Muscle of leg (tissue), 11 donors: Measurements from ENCODE around the gene DUS1L. TPM values are rescaled to one million over a fixed set of nuclear protein-coding genes. Genes with fewer than 3 reads are reported as not detected.

ENCODE experiments used
- DNase-seq: peaks from one replicate; pipeline ENCODE4 v3.0.0; 2013
- H3K27ac ChIP-seq: one replicate; pipeline ENCODE4 v1.5.1; 2013; ENCODE audit warnings: mild to moderate bottlenecking, low read length, control low read depth
- H3K27me3 ChIP-seq: one replicate; pipeline ENCODE4 v1.6.1; 2013; ENCODE audit warnings: low read length; ENCODE audit not compliant: control insufficient read depth, insufficient read depth
- H3K36me3 ChIP-seq: one replicate; pipeline ENCODE4 v1.6.1; 2013; ENCODE audit warnings: low read length; ENCODE audit not compliant: control insufficient read depth, insufficient read depth
- H3K4me1 ChIP-seq: one replicate; pipeline ENCODE4 v1.6.1; 2013; ENCODE audit warnings: low read length; ENCODE audit not compliant: control insufficient read depth, insufficient read depth
- H3K4me3 ChIP-seq: one replicate; pipeline ENCODE4 v1.5.1; 2013; ENCODE audit warnings: low read length, control low read depth
- H3K9me3 ChIP-seq: replicated peaks from 2 replicates; pipeline ENCODE4 v1.6.1; 2013; ENCODE audit warnings: low read depth, low read length; ENCODE audit not compliant: control insufficient read depth
- WGBS: methylation state at CpG from one replicate; pipeline ENCODE4 v1.1.5; 2013; ENCODE audit warnings: missing lambda C conversion rate; ENCODE audit not compliant: insufficient coverage; 5-methylcytosine and 5-hydroxymethylcytosine counted together
- polyA plus RNA-seq, 8 donors: library from polyadenylated mRNA; unstranded; fragments of 120-200 nt; gene quantifications; one replicate each; pipeline versions ENCODE4 v1.2.1 to v1.2.3, GENCODE V29; 2013; ENCODE audit warnings: inconsistent platforms in 1 of 8, low replicate concordance in 1 of 8; ENCODE audit not compliant: insufficient read length in 8 of 8, insufficient read depth in 1 of 8
- total RNA-seq: library from RNA; stranded (reverse); fragments of 120-200 nt; gene quantifications from one replicate; pipeline ENCODE4 v1.2.4, GENCODE V29; 2013

DUS1L gene
- total and polyA plus RNA-seq, 9 donors = 43.6 to 73.5 (median 59.1) TPM

GRCh38 chr17:82011617-82012187 is 53.9 kb downstream of the DUS1L start:
- H3K9me3 ChIP-seq = no peaks in the 10 kb centered on the region
- H3K36me3 ChIP-seq = peaks cover 9% of the 10 kb centered on the region
- 82% methylated on average over 14 of the region's 19 CpGs for WGBS
- H3K27me3 ChIP-seq = no peaks in the 10 kb centered on the region
- H3K4me1 ChIP-seq = peaks cover 22% of the 10 kb centered on the region
- H3K4me3 ChIP-seq = no peak overlapping the region
- H3K27ac ChIP-seq = no peak overlapping the region
- no peak for DNase-seq

- 90% methylated on average over 33 of the region's 39 CpGs for WGBS
- DNase-seq = no peak
- H3K36me3 ChIP-seq = peaks cover 9% of the 10 kb centered on the region
- H3K9me3 ChIP-seq = no peaks in the 10 kb centered on the region
- H3K27me3 ChIP-seq = no peaks in the 10 kb centered on the region
- no peak overlapping the region for H3K4me3 ChIP-seq
- peaks cover 31% of the 10 kb centered on the region for H3K4me1 ChIP-seq
- H3K27ac ChIP-seq = no peak overlapping the region
Observed at GRCh38 chr17:82010575-82011525, 54.8 kb downstream of the DUS1L start.

GRCh38 chr17:82009413-82009812 is 56.2 kb downstream of the DUS1L start:
- Histone ChIP-seq H3K27ac (no peak overlapping the region), H3K9me3 (no peaks in the 10 kb centered on the region), H3K27me3 (no peaks in the 10 kb centered on the region), H3K36me3 (peaks cover 14% of the 10 kb centered on the region), H3K4me1 (peaks cover 34% of the 10 kb centered on the region), H3K4me3 (no peak overlapping the region)
- DNase-seq = no peak
- WGBS = 81% methylated on average over 14 of the region's 15 CpGs

GRCh38 chr17:82008941-82009405 is 56.6 kb downstream of the DUS1L start:
- H3K27me3 ChIP-seq = no peaks in the 10 kb centered on the region
- 90% methylated on average over 27 of the region's 28 CpGs for WGBS
- DNase-seq = no peak
- H3K4me3 ChIP-seq = no peak overlapping the region
- H3K27ac ChIP-seq = no peak overlapping the region
- H3K9me3 ChIP-seq = no peaks in the 10 kb centered on the region
- peaks cover 38% of the 10 kb centered on the region for H3K4me1 ChIP-seq
- H3K36me3 ChIP-seq = peaks cover 16% of the 10 kb centered on the region

GRCh38 chr17:82008258-82008940 is 57.2 kb downstream of the DUS1L start:
- Histone ChIP-seq H3K27ac (no peak overlapping the region), H3K36me3 (peaks cover 16% of the 10 kb centered on the region), H3K4me3 (no peak overlapping the region), H3K4me1 (peaks cover 43% of the 10 kb centered on the region), H3K9me3 (no peaks in the 10 kb centered on the region), H3K27me3 (no peaks in the 10 kb centered on the region)
- DNase-seq = no peak
- WGBS = 56% methylated on average over 22 of the region's 26 CpGs

Other genes starting within 250 kb of the DUS1L start
- 113 TPM for gene MCRIP1, start 232.5 kb downstream of the DUS1L start, total RNA-seq
- 100 to 1,000 TPM; 123 to 147 (median 134) TPM for gene MCRIP1, start 232.5 kb downstream of the DUS1L start, polyA plus RNA-seq
- gene PPP1R27, start 230.8 kb downstream of the DUS1L start, total RNA-seq = 43.4 TPM
- gene PPP1R27, start 230.8 kb downstream of the DUS1L start, polyA plus RNA-seq = 10 to 100 TPM; 14.6 to 57.4 (median 28.8) TPM
- 385 TPM for gene P4HB, start 205.3 kb downstream of the DUS1L start, total RNA-seq
- 100 to 1,000 TPM; 383 to 577 (median 450) TPM for gene P4HB, start 205.3 kb downstream of the DUS1L start, polyA plus RNA-seq
- gene ARHGDIA, start 194.5 kb downstream of the DUS1L start, total RNA-seq = 86.0 TPM
- gene ARHGDIA, start 194.5 kb downstream of the DUS1L start, polyA plus RNA-seq = 100 to 1,000 TPM; 145 to 236 (median 190) TPM
- 72.6 TPM for gene ALYREF, start 174.2 kb downstream of the DUS1L start, total RNA-seq
- gene ALYREF, start 174.2 kb downstream of the DUS1L start, polyA plus RNA-seq = 10 to 100 TPM; 56.0 to 80.0 (median 70.8) TPM
- gene ANAPC11, start 174.1 kb downstream of the DUS1L start, total RNA-seq = 113 TPM
- gene ANAPC11, start 174.1 kb downstream of the DUS1L start, polyA plus RNA-seq = 100 to 1,000 TPM; 104 to 140 (median 113) TPM
- gene NPB, start 163.6 kb downstream of the DUS1L start, total RNA-seq = 2.0 TPM
- under 1 TPM; 0.22 to 0.82 (median 0.66) TPM for gene NPB, start 163.6 kb downstream of the DUS1L start, polyA plus RNA-seq
- 9.0 TPM for gene PCYT2, start 154.4 kb downstream of the DUS1L start, total RNA-seq
- 10 to 100 TPM in 6 of 8 donors, 1 to 10 TPM in 2; 9.4 to 12.6 (median 11.2) TPM for gene PCYT2, start 154.4 kb downstream of the DUS1L start, polyA plus RNA-seq
- 6.0 TPM for gene SIRT7, start 147.6 kb downstream of the DUS1L start, total RNA-seq
- gene SIRT7, start 147.6 kb downstream of the DUS1L start, polyA plus RNA-seq = 1 to 10 TPM; 6.5 to 9.7 (median 8.4) TPM
- gene MAFG, start 138.1 kb downstream of the DUS1L start, total RNA-seq = 8.2 TPM
- gene MAFG, start 138.1 kb downstream of the DUS1L start, polyA plus RNA-seq = 10 to 100 TPM; 11.7 to 18.1 (median 16.7) TPM
- gene PYCR1, start 128.5 kb downstream of the DUS1L start, total RNA-seq = 78.9 TPM
- 100 to 1,000 TPM in 2 of 8 donors, 10 to 100 TPM in 6; 58.4 to 107 (median 80.3) TPM for gene PYCR1, start 128.5 kb downstream of the DUS1L start, polyA plus RNA-seq
- 24.1 TPM for gene MYADML2, start 118.6 kb downstream of the DUS1L start, total RNA-seq
- 10 to 100 TPM; 11.3 to 23.1 (median 20.0) TPM for gene MYADML2, start 118.6 kb downstream of the DUS1L start, polyA plus RNA-seq
- 4.1 TPM for gene NOTUM, start 104.6 kb downstream of the DUS1L start, total RNA-seq
- 1 to 10 TPM; 2.8 to 7.6 (median 3.3) TPM for gene NOTUM, start 104.6 kb downstream of the DUS1L start, polyA plus RNA-seq
- 28.7 TPM for gene ASPSCR1, start 88.2 kb downstream of the DUS1L start, total RNA-seq
- gene ASPSCR1, start 88.2 kb downstream of the DUS1L start, polyA plus RNA-seq = 10 to 100 TPM; 22.5 to 35.9 (median 26.6) TPM
- 44.8 TPM for gene CENPX, start 42.9 kb downstream of the DUS1L start, total RNA-seq
- 10 to 100 TPM; 33.4 to 41.0 (median 38.4) TPM for gene CENPX, start 42.9 kb downstream of the DUS1L start, polyA plus RNA-seq
- gene LRRC45, start 42.5 kb downstream of the DUS1L start, total RNA-seq = 9.1 TPM
- gene LRRC45, start 42.5 kb downstream of the DUS1L start, polyA plus RNA-seq = 10 to 100 TPM in 4 of 8 donors, 1 to 10 TPM in 4; 8.4 to 12.3 (median 10.3) TPM
- gene RAC3, start 34.1 kb downstream of the DUS1L start, total RNA-seq = 11.2 TPM
- 10 to 100 TPM in 5 of 8 donors, 1 to 10 TPM in 3; 7.2 to 15.3 (median 11.1) TPM for gene RAC3, start 34.1 kb downstream of the DUS1L start, polyA plus RNA-seq
- gene DCXR, start 28.1 kb downstream of the DUS1L start, total RNA-seq = 36.0 TPM
- gene DCXR, start 28.1 kb downstream of the DUS1L start, polyA plus RNA-seq = 10 to 100 TPM; 30.0 to 44.6 (median 39.2) TPM
- 21.6 TPM for gene RFNG, start 14.0 kb downstream of the DUS1L start, total RNA-seq
- 10 to 100 TPM; 25.3 to 47.1 (median 31.7) TPM for gene RFNG, start 14.0 kb downstream of the DUS1L start, polyA plus RNA-seq
- 69.6 TPM for gene GPS1, start 13.9 kb downstream of the DUS1L start, total RNA-seq
- gene GPS1, start 13.9 kb downstream of the DUS1L start, polyA plus RNA-seq = 10 to 100 TPM; 68.1 to 87.7 (median 76.7) TPM
- gene FASN, start 32.4 kb upstream of the DUS1L start, total RNA-seq = 15.4 TPM
- 10 to 100 TPM; 23.0 to 53.4 (median 34.9) TPM for gene FASN, start 32.4 kb upstream of the DUS1L start, polyA plus RNA-seq
- gene CCDC57, start 147.0 kb upstream of the DUS1L start, total RNA-seq = 15.7 TPM
- gene CCDC57, start 147.0 kb upstream of the DUS1L start, polyA plus RNA-seq = 10 to 100 TPM; 18.1 to 37.4 (median 30.8) TPM
- gene SLC16A3, start 163.2 kb upstream of the DUS1L start, total RNA-seq = 21.9 TPM
- gene SLC16A3, start 163.2 kb upstream of the DUS1L start, polyA plus RNA-seq = 10 to 100 TPM; 21.9 to 47.3 (median 33.4) TPM
- gene CSNK1D, start 207.9 kb upstream of the DUS1L start, total RNA-seq = 15.0 TPM
- gene CSNK1D, start 207.9 kb upstream of the DUS1L start, polyA plus RNA-seq = 10 to 100 TPM; 63.2 to 82.2 (median 73.2) TPM